ENCODE measurements around the gene KLHDC2.

DNA sequence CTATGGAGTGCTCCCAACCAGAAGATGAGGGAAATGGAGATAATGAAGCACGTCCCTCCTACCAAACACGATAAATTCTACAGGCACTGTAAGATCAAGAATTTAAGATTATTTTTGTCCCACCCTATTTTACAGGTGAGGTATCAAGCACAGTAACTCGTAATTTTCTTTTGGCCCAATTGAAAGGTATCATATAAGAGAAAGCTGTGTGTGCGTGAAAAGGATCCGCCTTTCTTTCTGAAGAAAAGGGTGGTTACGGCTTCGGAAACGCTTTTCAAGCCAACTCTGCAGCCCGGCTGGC, 733 bp upstream of the KLHDC2 start:
- TF ChIP-seq CHD2 (IDR thresholded peaks at IDR 0.05; ENCODE audit: low read length), result no peak
- no peak for TF ChIP-seq TCF12 (IDR thresholded peaks at IDR 0.05; ENCODE audit: low read depth, low read length)
- TF ChIP-seq, protein P1, sequence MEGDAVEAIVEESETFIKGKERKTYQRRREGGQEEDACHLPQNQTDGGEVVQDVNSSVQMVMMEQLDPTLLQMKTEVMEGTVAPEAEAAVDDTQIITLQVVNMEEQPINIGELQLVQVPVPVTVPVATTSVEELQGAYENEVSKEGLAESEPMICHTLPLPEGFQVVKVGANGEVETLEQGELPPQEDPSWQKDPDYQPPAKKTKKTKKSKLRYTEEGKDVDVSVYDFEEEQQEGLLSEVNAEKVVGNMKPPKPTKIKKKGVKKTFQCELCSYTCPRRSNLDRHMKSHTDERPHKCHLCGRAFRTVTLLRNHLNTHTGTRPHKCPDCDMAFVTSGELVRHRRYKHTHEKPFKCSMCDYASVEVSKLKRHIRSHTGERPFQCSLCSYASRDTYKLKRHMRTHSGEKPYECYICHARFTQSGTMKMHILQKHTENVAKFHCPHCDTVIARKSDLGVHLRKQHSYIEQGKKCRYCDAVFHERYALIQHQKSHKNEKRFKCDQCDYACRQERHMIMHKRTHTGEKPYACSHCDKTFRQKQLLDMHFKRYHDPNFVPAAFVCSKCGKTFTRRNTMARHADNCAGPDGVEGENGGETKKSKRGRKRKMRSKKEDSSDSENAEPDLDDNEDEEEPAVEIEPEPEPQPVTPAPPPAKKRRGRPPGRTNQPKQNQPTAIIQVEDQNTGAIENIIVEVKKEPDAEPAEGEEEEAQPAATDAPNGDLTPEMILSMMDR (IDR thresholded peaks at IDR 0.05; ENCODE audit: control extremely low read depth in 1 of 3, insufficient read depth in 1 of 3, low read depth in 1 of 3, low read length in 3 of 3), result no peak
- TF ChIP-seq ASH2L (IDR thresholded peaks at IDR 0.05; ENCODE audit: low read length), result no peak
- no peak for TF ChIP-seq KDM5A (IDR thresholded peaks at IDR 0.05; ENCODE audit: low read length)
- no peak for TF ChIP-seq POLR2A (IDR thresholded peaks at IDR 0.05; ENCODE audit: control extremely low read depth in 1 of 2, low read depth in 2 of 2, low read length in 2 of 2)
- TF ChIP-seq, protein P2, sequence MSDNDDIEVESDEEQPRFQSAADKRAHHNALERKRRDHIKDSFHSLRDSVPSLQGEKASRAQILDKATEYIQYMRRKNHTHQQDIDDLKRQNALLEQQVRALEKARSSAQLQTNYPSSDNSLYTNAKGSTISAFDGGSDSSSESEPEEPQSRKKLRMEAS (IDR thresholded peaks at IDR 0.05), result no peak
- no peak for TF ChIP-seq CBX5 (IDR thresholded peaks at IDR 0.05; ENCODE audit: low read depth, low read length)

Data from H1 (cell line).